AG09309 (cell line): ENCODE results near the gene IGF2BP3.

ENCODE experiments used
- DNase-seq: peaks from one replicate; pipeline ENCODE4 v3.0.0-alpha.2; 2010; ENCODE audit warnings: low read depth
- H3K4me3 ChIP-seq: 2 replicates; pipeline ENCODE4 v1.5.1; 2011; ENCODE audit warnings: mild to moderate bottlenecking, low read depth, low read length, moderate library complexity; ENCODE audit not compliant: control insufficient read depth
- CTCF ChIP-seq: IDR thresholded peaks from 2 replicates; pipeline ENCODE4 v1.5.1; 2011; ENCODE audit warnings: mild to moderate bottlenecking, low read depth, low read length, inconsistent platforms; ENCODE audit not compliant: insufficient read depth, control insufficient read depth; ENCODE audit errors: missing control alignments

The IGF2BP3 gene

DNA sequence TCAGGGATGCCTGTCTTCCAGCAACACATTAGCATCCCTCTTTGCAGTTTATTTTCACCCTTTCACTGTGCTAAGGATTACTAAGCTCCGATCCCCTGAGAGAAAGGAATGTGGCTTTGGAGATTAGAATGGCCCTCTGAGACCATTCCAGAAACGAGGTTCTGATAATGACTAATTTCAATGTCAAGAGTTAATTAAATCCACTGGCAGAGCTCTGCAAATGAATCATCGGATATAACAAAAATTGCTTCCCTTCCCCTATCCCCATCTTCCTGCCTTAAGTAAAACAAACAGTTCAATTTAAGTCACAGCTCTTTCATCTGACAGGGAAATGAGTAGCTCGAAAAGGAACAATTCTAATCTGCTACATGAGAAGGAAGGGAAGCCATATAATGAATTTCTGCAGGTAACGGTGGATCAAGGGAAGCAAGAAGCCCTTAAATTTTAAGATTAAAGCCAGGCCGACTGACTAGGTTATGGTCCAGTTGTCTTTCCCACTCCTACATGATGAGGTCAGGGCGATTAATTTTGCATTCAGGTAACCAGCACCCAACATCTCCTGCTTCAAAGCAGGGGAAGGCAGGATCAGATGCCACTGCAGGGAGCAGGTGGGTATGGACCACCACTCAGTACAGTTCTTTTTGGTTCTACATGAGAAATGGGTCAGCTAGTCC lies 120.7 kb downstream of the IGF2BP3 start:
- TF ChIP-seq CTCF = no peak
- DNase-seq = peak; percentile 66
- H3K4me3 ChIP-seq = no peak overlapping the region

DNA sequence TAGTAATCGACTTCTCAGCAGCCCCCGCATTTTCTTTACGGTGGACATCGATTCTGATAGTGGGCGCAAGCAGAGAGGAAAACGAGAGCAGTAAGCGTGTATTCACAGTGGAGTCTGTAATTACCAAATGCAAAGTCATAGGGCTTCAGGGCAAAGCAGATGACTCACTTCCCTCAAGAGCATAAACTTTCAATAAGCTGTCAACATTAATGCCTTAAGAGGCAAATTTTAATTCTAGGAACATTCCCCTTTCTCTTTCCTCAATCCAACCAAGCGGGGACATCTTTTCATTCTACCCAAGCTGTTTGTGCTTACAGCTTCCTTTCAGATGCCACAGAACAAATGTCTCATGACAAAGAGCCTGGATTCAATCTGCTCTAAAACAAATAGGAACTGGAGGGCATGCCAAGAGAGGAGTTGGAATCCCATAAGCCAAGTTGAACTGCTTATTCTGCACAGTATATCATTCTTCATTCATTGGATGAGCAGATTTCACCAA lies 122.6 kb downstream of the IGF2BP3 start:
- no peak overlapping the region; the same call in 1 of the 2 replicates for H3K4me3 ChIP-seq
- peak; percentile 55 for DNase-seq
- TF ChIP-seq CTCF = no peak

GRCh38 chr7:23347033-23347681 lies 123.1 kb downstream of the IGF2BP3 start:
- H3K4me3 ChIP-seq = no peak overlapping the region; the same call in 1 of the 2 replicates
- no peak for DNase-seq
- no peak for TF ChIP-seq CTCF

GRCh38 chr7:23346316-23346715 lies 124.0 kb downstream of the IGF2BP3 start:
- DNase-seq = no peak
- no peak for TF ChIP-seq CTCF
- H3K4me3 ChIP-seq = no peak overlapping the region

DNA sequence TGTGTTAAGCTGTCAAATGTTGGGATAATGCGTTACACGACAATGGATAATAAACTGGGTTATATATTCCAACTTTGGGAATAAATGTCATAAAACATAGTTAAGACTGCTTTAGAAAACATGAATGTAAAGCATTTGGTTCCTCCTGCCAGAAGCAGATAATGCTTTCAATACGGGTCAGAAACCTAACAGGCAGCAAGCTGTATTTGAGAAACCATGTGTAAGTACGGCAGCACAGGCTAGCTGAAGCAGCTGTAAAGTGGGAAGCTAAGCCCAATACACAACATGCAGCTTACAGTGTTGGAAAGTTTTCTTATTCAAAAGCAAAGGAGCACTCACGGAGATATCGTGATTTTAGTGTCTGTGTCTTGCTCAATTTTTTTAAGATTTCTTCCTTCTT lies 124.7 kb downstream of the IGF2BP3 start:
- H3K4me3 ChIP-seq = no peak overlapping the region
- no peak for DNase-seq
- no peak for TF ChIP-seq CTCF

- no peak overlapping the region for H3K4me3 ChIP-seq
- no peak for DNase-seq
- TF ChIP-seq CTCF = no peak
Observed at GRCh38 chr7:23343806-23344475, 126.3 kb downstream of the IGF2BP3 start.
